ENCODE data around the gene DCP2.

Gene DCP2

GRCh38 chr5:113022661-113023060, 46.1 kb downstream of the DCP2 start:
- peak; percentile 60 for DNase-seq (ENCODE audit: low spot score)

- no peak for DNase-seq (ENCODE audit: low spot score)
Observed at GRCh38 chr5:113024076-113024697, 47.6 kb downstream of the DCP2 start.

GRCh38 chr5:113025596-113025995, 49.0 kb downstream of the DCP2 start:
- DNase-seq (ENCODE audit: low spot score) = no peak

GRCh38 chr5:113026211-113026610, 49.6 kb downstream of the DCP2 start:
- DNase-seq (ENCODE audit: low spot score) = no peak

GRCh38 chr5:113027015-113027414, 50.4 kb downstream of the DCP2 start:
- DNase-seq (ENCODE audit: low spot score) = no peak

- DNase-seq (ENCODE audit: low spot score) = no peak
Observed at GRCh38 chr5:113027431-113027830, 50.8 kb downstream of the DCP2 start.

GRCh38 chr5:113029614-113030013, 53.0 kb downstream of the DCP2 start:
- DNase-seq (ENCODE audit: low spot score) = no peak

- DNase-seq (ENCODE audit: low spot score) = no peak
Observed at GRCh38 chr5:113031104-113031503, 54.5 kb downstream of the DCP2 start.

GRCh38 chr5:113031557-113031956, 55.0 kb downstream of the DCP2 start:
- DNase-seq (ENCODE audit: low spot score) = no peak

- DNase-seq (ENCODE audit: low spot score) = no peak
Observed at GRCh38 chr5:113034182-113034773, 57.7 kb downstream of the DCP2 start.

- DNase-seq (ENCODE audit: low spot score) = no peak
Observed at GRCh38 chr5:113035096-113035495, 58.5 kb downstream of the DCP2 start.

- no peak for DNase-seq (ENCODE audit: low spot score)
Observed at GRCh38 chr5:113036321-113036720, 59.7 kb downstream of the DCP2 start.

- DNase-seq (ENCODE audit: low spot score) = no peak
Observed at GRCh38 chr5:113036826-113037225, 60.2 kb downstream of the DCP2 start.

- DNase-seq (ENCODE audit: low spot score) = no peak
Observed at GRCh38 chr5:113038136-113038535, 61.5 kb downstream of the DCP2 start.

GRCh38 chr5:113038714-113039113, 62.1 kb downstream of the DCP2 start:
- no peak for DNase-seq (ENCODE audit: low spot score)

- DNase-seq (ENCODE audit: low spot score) = no peak
Observed at GRCh38 chr5:113039229-113039933, 62.8 kb downstream of the DCP2 start.

GRCh38 chr5:113039934-113040285, 63.3 kb downstream of the DCP2 start:
- DNase-seq (ENCODE audit: low spot score) = no peak

- DNase-seq (ENCODE audit: low spot score) = no peak
Observed at GRCh38 chr5:113040672-113041260, 64.2 kb downstream of the DCP2 start.

- no peak for DNase-seq (ENCODE audit: low spot score)
Observed at GRCh38 chr5:113042491-113043243, 66.1 kb downstream of the DCP2 start.

GRCh38 chr5:113043491-113043931, 66.9 kb downstream of the DCP2 start:
- no peak for DNase-seq (ENCODE audit: low spot score)

- no peak for DNase-seq (ENCODE audit: low spot score)
Observed at GRCh38 chr5:113044776-113045465, 68.3 kb downstream of the DCP2 start.

GRCh38 chr5:113047234-113047633, 70.6 kb downstream of the DCP2 start:
- no peak for DNase-seq (ENCODE audit: low spot score)

Data from CD4-positive, alpha-beta T cell treated with Interleukin-15 for 4 hours (primary cell).